ENCODE data around the gene ATXN7L1. TPM values are rescaled to one million over a fixed set of nuclear protein-coding genes. Genes with fewer than 3 reads are reported as not detected.

Gene ATXN7L1
- total RNA-seq, 1 experiment from 2014 or later = 24.3 TPM

GRCh38 chr7:105837765-105838626 is 38.4 kb downstream of the ATXN7L1 start:
- Histone ChIP-seq H2BK20ac (ENCODE audit: low read depth, low read length, poor library complexity, severe bottlenecking) (no peak overlapping the region), H2AK5ac (ENCODE audit: insufficient read length, low read length) (no peak overlapping the region), H3K27me3 (ENCODE audit: insufficient read depth, low read length) (no peaks in the 10 kb centered on the region; the same call in 1 of the 2 replicates), H2BK120ac (ENCODE audit: low read depth, low read length, poor library complexity, severe bottlenecking) (no peak overlapping the region), H4K5ac (ENCODE audit: insufficient read length, low read depth, low read length) (peak overlapping the region; percentile 49), H2AFZ (ENCODE audit: low read length) (no peak overlapping the region), H3K9ac (ENCODE audit: extremely low read depth, insufficient read length, low read length) (no peak overlapping the region), H3K56ac (ENCODE audit: insufficient read length, low read depth, low read length) (no peak overlapping the region), H3K79me1 (ENCODE audit: insufficient read depth, low read depth, low read length, poor library complexity, severe bottlenecking) (no peaks in the 10 kb centered on the region), H2BK12ac (ENCODE audit: insufficient read length, low read depth, low read length) (no peak overlapping the region), H2BK15ac (ENCODE audit: low read depth, low read length) (no peak overlapping the region), H3K4me2 (ENCODE audit: insufficient read depth, insufficient read length, low read length) (peak overlapping the region; percentile 65), H3K23ac (ENCODE audit: insufficient read length, low read depth, low read length) (no peak overlapping the region), H3K27ac (ENCODE audit: insufficient read length, low read depth, low read length) (peak overlapping the region; percentile 2), H3K23me2 (ENCODE audit: insufficient read length, low read depth, low read length, poor library complexity, severe bottlenecking) (peaks cover 4% of the 10 kb centered on the region), H3K4me1 (ENCODE audit: insufficient read depth, low read length) (peaks cover 28% of the 10 kb centered on the region), H4K8ac (replicated peaks; ENCODE audit: insufficient read length, low read depth, low read length) (no peak overlapping the region), H2BK5ac (ENCODE audit: insufficient read length, low read length) (no peak overlapping the region), H3T11ph (ENCODE audit: low read length) (no peak overlapping the region), H4K20me1 (ENCODE audit: control insufficient read depth, insufficient read depth, insufficient read length) (no peaks in the 10 kb centered on the region), H3K9me3 (ENCODE audit: control insufficient read depth, low read depth, low read length) (no peaks in the 10 kb centered on the region), H4K91ac (ENCODE audit: insufficient read length, low read depth, low read length) (no peak overlapping the region), H3K14ac (ENCODE audit: insufficient read depth, low read length) (peak overlapping the region; percentile 75), H3K4ac (ENCODE audit: low read depth, low read length) (no peak overlapping the region), H3K79me2 (ENCODE audit: insufficient read depth, low read length) (peaks cover 5% of the 10 kb centered on the region), H3K18ac (ENCODE audit: insufficient read length, low read depth, low read length) (peak overlapping the region; percentile 50)
- Mint-ChIP-seq H3K4me1 (peaks cover 53 to 66% of the 10 kb centered on the region in 2 experiments), H3K4me3 (peak overlapping the region; percentile 45 to 72), H3K27me3 (ENCODE audit: low read depth) (peaks cover 43% of the 10 kb centered on the region), H3K36me3 (ENCODE audit: insufficient read depth in 1 of 3, low read depth in 3 of 3) (peaks cover 0 to 3% (median 1%) of the 10 kb centered on the region in 3 experiments; a peak in 2 of 7 replicates), H3K9me3 (no peaks in the 10 kb centered on the region), H3K27ac (peak overlapping the region in 2 of 3 experiments; percentile 16 to 92; a peak in 5 of 7 replicates)
- TF ChIP-seq, protein P1, sequence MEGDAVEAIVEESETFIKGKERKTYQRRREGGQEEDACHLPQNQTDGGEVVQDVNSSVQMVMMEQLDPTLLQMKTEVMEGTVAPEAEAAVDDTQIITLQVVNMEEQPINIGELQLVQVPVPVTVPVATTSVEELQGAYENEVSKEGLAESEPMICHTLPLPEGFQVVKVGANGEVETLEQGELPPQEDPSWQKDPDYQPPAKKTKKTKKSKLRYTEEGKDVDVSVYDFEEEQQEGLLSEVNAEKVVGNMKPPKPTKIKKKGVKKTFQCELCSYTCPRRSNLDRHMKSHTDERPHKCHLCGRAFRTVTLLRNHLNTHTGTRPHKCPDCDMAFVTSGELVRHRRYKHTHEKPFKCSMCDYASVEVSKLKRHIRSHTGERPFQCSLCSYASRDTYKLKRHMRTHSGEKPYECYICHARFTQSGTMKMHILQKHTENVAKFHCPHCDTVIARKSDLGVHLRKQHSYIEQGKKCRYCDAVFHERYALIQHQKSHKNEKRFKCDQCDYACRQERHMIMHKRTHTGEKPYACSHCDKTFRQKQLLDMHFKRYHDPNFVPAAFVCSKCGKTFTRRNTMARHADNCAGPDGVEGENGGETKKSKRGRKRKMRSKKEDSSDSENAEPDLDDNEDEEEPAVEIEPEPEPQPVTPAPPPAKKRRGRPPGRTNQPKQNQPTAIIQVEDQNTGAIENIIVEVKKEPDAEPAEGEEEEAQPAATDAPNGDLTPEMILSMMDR (conservative IDR thresholded peaks at IDR 0.05) = no peak
- no CpG with 5 or more reads among the region's 22 CpGs for WGBS (ENCODE audit: extremely low coverage, insufficient read length, low lambda C conversion rate)
- DNase-seq = no peak
